Activated naive CD4-positive, alpha-beta T cell treated with anti-CD3 and anti-CD28 coated beads for 36 hours (primary cell): ENCODE measurements around the gene LAX1. TPM values are rescaled to one million over a fixed set of nuclear protein-coding genes. Genes with fewer than 3 reads are reported as not detected.

Experiments used
- CTCF ChIA-PET: fragments of 350-600 bp; sonication (Branson Sonifier 250); formaldehyde crosslinking; loops from one replicate; lab custom pipeline; 2021; ENCODE audit warnings: antibody characterized with exemption; lab: Charles Lee
- DNase-seq: peaks from one replicate; pipeline ENCODE4 v3.0.0-alpha.2; 2020
- H3K27ac Mint-ChIP-seq: one replicate; pipeline ENCODE4 v1.8.0; 2021; ENCODE audit warnings: mild to moderate bottlenecking, mixed read lengths
- H3K27me3 Mint-ChIP-seq: one replicate; pipeline ENCODE4 v1.8.0; 2021; ENCODE audit warnings: low read depth, mixed read lengths
- H3K36me3 Mint-ChIP-seq: one replicate; pipeline ENCODE4 v1.8.0; 2021; ENCODE audit warnings: low read depth, mixed read lengths
- H3K4me1 Mint-ChIP-seq: one replicate; pipeline ENCODE4 v1.8.0; 2021; ENCODE audit warnings: low read depth, mixed read lengths
- H3K4me3 Mint-ChIP-seq: one replicate; pipeline ENCODE4 v1.8.0; 2021; ENCODE audit warnings: mild to moderate bottlenecking, moderate library complexity, mixed read lengths
- H3K9me3 Mint-ChIP-seq: one replicate; pipeline ENCODE4 v1.8.0; 2021; ENCODE audit warnings: mixed read lengths
- intact Hi-C: fragments of 100-400 bp; cut with micrococcal nuclease; formaldehyde crosslinking; loops from one replicate; pipeline ENCODE4 v1.15.1; 2023
- total RNA-seq, 2 experiments: library from RNA; stranded (reverse); gene quantifications; one replicate each; pipeline ENCODE4 v1.2.3, GENCODE V29; 2021

The LAX1 gene, protein sequence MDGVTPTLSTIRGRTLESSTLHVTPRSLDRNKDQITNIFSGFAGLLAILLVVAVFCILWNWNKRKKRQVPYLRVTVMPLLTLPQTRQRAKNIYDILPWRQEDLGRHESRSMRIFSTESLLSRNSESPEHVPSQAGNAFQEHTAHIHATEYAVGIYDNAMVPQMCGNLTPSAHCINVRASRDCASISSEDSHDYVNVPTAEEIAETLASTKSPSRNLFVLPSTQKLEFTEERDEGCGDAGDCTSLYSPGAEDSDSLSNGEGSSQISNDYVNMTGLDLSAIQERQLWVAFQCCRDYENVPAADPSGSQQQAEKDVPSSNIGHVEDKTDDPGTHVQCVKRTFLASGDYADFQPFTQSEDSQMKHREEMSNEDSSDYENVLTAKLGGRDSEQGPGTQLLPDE
- total RNA-seq = 10 to 100 TPM; 11.2 to 11.6 TPM

DNA sequence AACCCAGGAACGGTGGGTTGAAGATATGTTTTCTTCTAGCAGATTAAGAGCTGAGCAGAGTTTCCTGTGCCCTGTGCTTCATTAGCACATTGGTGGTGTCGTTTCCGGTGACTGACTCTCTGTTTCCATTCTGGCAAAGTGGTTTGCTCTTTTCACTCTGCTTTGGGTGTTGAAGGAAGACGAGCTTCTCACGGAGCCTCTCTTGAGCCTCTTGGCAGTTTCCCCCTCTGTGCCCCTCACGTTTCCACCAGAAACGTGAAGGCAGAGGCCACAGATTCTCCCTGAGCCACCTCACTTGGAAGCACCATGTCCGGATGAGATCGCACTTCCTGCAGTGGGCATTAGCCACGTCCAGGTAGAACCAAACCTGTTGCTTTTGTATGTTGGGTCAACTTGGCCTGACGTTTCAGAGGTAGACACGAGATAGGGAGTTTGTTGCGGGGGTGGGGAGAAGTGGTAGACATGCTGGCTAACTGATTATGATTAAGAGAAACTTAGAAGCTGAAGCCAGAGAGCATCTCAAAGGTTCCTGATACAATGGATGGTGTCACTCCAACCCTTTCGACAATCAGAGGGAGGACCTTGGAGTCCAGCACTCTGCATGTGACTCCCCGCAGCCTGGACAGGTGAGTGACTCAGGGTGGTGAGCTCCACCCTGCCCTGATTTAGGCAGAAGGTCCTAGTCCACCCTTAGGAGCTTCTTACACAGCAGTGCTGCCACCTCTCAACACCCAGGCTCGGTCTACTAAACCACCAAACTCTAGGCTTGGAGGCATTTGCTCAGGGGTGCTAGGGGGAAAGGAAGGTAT is at the start of gene LAX1:
TSS of gene LAX1 (plus strand) at position 155 of the 809 bp plus-strand sequence. CDS start at position 538, 383 bp downstream.
- Mint-ChIP-seq H3K27ac (peak within 1 kb of the TSS; percentile 99), H3K36me3 (peaks cover 8% of the 10 kb centered on the region), H3K27me3 (no peaks in the 10 kb centered on the region), H3K9me3 (no peaks in the 10 kb centered on the region), H3K4me1 (peaks cover 41% of the 10 kb centered on the region), H3K4me3 (peak within 1 kb of the TSS; percentile 89)
- DNase-seq = peak; percentile 90
- CTCF ChIA-PET = interaction anchor here (0.6 to 1.5 kb wide), 5 partner anchors 29 to 425 kb away, joined by 3 to 8 read pairs (median 4); partner anchors contain the start of gene ATP2B4
- intact Hi-C loops = loop anchor here (1.0 to 10.0 kb wide), 12 partner anchors 11 to 480 kb away; partner anchors contain the start of genes ATP2B4, ZBED6 and ZC3H11A

DNA sequence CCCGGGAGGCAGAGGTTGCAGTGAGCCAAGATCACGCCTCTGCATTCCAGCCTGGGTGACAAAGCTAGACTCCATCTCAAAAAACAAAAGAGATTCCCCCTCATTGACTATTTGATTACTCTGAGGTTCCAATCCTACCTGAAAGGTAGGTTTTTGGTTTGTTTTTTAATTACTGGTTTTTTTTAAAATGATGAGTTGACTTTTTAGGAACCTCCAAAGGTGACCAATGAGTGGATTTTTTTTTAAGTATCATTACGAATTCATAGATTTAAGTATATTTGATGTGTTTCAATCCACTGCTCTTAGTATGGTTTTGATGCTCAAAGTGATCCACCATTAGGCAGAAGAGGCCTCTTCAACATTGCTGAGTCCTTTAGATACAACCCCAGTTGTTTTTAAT is 47.9 kb upstream of the LAX1 start:
- no peak overlapping the region for H3K4me3 Mint-ChIP-seq
- peaks cover 7% of the 10 kb centered on the region for H3K36me3 Mint-ChIP-seq
- intact Hi-C loops = no loop called here
- CTCF ChIA-PET = interaction anchor here (1.0 kb wide), 1 partner anchor 15 kb away, joined by 3 read pairs; no protein-coding TSS in a partner anchor
- no peaks in the 10 kb centered on the region for H3K27me3 Mint-ChIP-seq
- H3K4me1 Mint-ChIP-seq = no peaks in the 10 kb centered on the region
- DNase-seq = no peak
- no peak overlapping the region for H3K27ac Mint-ChIP-seq
- H3K9me3 Mint-ChIP-seq = no peaks in the 10 kb centered on the region

DNA sequence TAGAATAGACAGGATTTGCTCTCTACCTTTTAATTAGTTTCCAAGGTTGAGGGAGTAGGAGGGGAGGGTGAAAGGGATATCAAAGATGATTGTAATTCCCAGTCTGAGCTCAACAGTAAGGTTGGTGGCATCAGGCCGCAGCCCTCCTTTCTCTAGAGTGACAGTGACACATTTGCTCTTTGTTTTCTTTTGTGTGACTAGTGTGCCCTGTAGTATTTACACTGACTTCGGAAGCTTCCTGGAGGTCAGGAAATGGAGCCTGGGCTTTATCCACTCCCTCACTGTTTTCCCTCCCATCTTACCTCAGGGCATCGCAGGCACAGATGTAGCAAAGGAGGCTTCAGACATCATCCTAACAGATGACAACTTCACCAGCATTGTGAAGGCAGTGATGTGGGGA is 44.7 kb upstream of the LAX1 start:
- Mint-ChIP-seq H3K27ac (no peak overlapping the region), H3K36me3 (peaks cover 14% of the 10 kb centered on the region), H3K9me3 (no peaks in the 10 kb centered on the region), H3K4me3 (no peak overlapping the region), H3K4me1 (no peaks in the 10 kb centered on the region), H3K27me3 (no peaks in the 10 kb centered on the region)
- intact Hi-C loops = no loop called here
- CTCF ChIA-PET = interaction anchor here (1.2 kb wide), 1 partner anchor 19 kb away, joined by 6 read pairs; no protein-coding TSS in a partner anchor
- DNase-seq = no peak

DNA sequence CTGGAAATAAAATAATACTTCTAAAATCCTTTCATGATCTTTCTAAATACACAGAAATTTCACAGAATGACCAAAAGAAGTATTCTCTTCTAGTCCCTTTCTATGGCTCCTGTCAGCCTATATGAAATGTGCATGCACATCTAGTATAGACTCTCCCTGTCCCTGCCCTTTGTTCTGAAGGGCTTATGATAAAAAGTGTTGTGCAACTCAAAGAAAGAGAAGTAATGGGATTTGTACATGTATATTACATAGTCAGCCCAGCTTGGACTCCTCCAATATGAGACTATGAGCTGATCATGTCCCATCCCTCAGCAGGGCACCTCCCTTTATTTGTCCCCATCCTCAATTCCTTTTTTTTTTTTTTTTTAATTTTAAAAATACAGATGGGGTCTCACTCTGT is 42.1 kb upstream of the LAX1 start:
- no peaks in the 10 kb centered on the region for H3K4me1 Mint-ChIP-seq
- H3K27me3 Mint-ChIP-seq = no peaks in the 10 kb centered on the region
- intact Hi-C loops = no loop called here
- H3K9me3 Mint-ChIP-seq = no peaks in the 10 kb centered on the region
- no peak overlapping the region for H3K4me3 Mint-ChIP-seq
- CTCF ChIA-PET = interaction anchor here (1.2 kb wide), 1 partner anchor 235 kb away, joined by 4 read pairs; no protein-coding TSS in a partner anchor
- H3K36me3 Mint-ChIP-seq = peaks cover 16% of the 10 kb centered on the region
- DNase-seq = no peak
- H3K27ac Mint-ChIP-seq = no peak overlapping the region

DNA sequence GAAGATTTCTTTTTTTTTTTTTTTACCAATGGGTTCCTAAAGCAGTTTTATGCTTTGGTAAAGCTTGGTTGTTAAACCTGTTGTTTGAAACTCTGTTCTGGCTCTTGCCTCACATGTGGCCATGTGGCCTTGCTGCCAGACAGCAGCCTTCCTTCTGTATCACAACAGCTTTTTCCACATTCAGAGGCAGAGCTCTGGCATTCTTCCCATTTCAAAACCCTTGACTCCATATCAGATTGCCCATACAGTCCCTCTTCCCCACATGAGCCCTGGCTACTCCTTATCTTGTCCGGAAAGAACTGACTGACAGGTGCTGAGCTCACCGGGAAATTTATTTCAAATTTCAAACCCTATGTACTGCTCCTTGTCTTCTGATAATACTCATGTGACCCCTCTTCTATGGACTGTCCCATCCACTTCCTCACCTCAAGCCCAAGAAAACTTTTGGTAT is 38.5 kb upstream of the LAX1 start:
- CTCF ChIA-PET = interaction anchor here (0.6 to 1.0 kb wide), 2 partner anchors 50 to 57 kb away, joined by 3 read pairs; no protein-coding TSS in a partner anchor
- H3K4me3 Mint-ChIP-seq = no peak overlapping the region
- no peaks in the 10 kb centered on the region for H3K4me1 Mint-ChIP-seq
- H3K27ac Mint-ChIP-seq = no peak overlapping the region
- no peak for DNase-seq
- H3K36me3 Mint-ChIP-seq = peaks cover 13% of the 10 kb centered on the region
- no peaks in the 10 kb centered on the region for H3K27me3 Mint-ChIP-seq
- H3K9me3 Mint-ChIP-seq = no peaks in the 10 kb centered on the region
- intact Hi-C loops = no loop called here

DNA sequence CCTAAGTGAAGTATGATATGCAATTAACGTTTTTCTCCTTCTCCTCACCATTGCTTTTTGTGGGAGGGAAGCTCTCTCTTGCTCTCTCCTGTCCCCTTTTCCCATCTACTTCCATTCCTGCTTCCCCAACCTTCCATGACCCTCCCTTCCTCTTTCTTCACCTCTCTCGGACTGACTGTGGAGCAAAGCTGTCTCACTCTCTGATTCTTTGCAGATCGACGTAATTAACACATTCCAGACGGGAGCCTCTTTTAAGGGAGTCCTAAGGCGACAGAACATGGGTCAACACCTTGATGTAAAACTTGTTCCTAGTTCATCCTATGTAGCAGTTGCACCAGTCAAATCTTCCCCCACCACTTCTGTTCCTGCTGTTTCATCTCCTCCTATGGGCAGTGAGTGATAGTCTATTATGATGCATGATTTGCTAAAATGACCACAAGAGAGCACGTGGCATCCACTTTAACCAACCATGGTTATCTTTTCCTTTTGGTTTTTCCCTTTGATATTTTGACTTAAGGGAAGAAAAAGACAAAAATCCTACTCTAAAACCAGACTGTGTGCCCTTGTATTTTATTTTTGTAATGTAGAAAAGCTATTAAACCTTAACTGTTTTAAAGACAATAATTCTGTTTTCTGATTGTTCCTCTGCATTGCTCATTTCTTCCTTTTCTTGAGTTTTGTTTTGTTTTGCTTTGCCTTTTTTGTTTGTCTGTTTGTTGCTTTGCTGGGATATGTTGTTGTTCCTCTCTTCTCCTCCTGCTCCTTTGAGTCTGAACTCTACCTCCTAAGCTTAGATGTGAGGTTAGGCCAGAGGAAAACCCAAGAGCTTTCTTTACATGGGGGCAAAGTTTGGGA is 31.7 kb upstream of the LAX1 start:
- Mint-ChIP-seq H3K4me3 (no peak overlapping the region), H3K9me3 (no peaks in the 10 kb centered on the region), H3K4me1 (no peaks in the 10 kb centered on the region), H3K27me3 (no peaks in the 10 kb centered on the region), H3K36me3 (peaks cover 2% of the 10 kb centered on the region), H3K27ac (no peak overlapping the region)
- CTCF ChIA-PET = no interaction called here
- intact Hi-C loops = loop anchor here (5.0 kb wide), 1 partner anchor 34 kb away; the partner anchor contains the start of gene LAX1
- DNase-seq = no peak

DNA sequence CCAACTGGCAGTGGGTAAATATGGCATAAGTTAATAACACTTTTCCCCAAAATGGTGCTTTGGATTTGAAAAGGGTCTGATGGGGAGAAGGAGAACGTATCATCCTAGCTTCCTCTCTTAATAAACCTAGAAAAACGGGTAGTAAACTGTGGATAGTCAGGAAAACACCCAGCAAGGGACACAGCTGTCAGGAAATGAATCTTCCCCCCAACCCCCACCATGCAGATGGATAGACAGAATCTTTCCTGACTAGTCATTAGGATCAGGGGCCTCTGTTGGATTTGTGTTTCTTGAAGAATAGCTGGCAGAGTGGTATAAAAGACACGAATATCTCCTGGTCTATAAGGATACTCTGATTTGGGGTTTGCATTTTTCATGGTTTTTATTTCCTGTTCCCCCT is 22.5 kb upstream of the LAX1 start:
- H3K9me3 Mint-ChIP-seq = no peaks in the 10 kb centered on the region
- no peak for DNase-seq
- H3K27me3 Mint-ChIP-seq = no peaks in the 10 kb centered on the region
- CTCF ChIA-PET = no interaction called here
- H3K27ac Mint-ChIP-seq = no peak overlapping the region
- intact Hi-C loops = no loop called here
- H3K4me3 Mint-ChIP-seq = no peak overlapping the region
- H3K4me1 Mint-ChIP-seq = peaks cover 19% of the 10 kb centered on the region
- peaks cover 5% of the 10 kb centered on the region for H3K36me3 Mint-ChIP-seq

DNA sequence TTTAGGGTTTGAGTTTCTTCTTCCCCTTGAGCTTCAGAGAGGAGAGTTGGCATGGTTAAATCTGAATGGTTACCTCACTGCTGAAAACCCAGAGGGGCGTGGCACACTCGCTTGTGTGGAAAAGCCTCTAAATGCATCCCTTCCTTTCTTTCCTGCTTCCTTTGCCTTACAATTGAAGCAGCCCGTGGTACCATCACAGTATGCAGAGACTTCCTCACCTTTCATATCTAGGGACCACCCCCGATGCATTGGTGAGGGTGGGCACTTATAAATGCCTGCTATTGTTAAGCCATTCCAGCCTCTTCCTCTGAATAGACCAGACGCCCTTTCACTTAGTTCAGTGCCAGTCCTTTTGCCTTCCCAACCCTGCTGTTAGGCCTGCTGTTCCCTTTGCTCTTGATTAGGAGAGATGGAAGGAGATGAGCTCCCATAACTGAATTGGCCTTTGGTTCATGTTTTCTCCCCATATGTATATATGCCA is 21.9 kb upstream of the LAX1 start:
- Mint-ChIP-seq H3K36me3 (peaks cover 5% of the 10 kb centered on the region), H3K4me1 (peaks cover 19% of the 10 kb centered on the region), H3K27me3 (no peaks in the 10 kb centered on the region), H3K9me3 (no peaks in the 10 kb centered on the region), H3K4me3 (no peak overlapping the region), H3K27ac (peak overlapping the region; percentile 39)
- CTCF ChIA-PET = no interaction called here
- no peak for DNase-seq
- intact Hi-C loops = no loop called here

DNA sequence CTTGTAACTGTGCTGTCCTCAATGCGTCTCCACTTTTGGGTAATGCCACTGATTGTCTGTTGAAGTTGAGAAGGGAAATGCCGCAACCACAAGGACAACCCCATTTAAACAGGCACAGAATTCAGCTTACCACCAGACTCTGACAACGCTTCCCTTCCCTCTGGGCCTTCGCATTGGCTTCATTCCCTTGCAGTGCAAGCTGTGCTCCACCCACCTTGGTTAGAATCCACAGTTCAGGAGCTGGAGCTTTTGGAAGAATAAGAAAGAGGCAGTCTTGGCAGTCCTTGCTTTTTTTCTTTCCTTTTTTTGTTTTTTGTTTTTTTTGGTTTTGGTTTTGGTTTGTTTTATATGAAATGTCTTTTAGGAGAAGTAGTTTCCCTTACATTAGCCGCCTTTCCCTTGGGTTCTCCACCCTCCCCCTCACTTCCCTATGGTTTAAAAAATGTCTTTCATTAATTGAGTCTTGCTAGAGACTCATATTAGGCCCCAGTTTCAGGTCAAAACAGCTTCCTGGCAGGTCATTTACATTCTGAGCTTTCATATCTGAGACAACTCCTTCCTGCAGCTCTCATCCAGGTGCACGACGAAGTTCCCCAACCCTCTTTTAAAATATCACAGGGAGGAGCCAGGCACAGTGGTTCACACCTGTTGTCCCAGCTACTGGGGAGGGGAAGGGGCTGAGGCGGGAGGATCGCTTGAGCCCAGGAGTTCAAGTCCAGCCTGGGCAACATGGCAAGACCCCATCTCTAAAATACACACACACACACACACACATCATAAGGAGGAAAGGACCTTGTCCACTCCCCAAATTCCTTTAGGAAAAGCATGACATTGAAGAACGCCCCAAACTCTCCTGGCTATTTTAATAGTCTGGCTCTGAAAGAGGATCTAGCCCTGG is 20.7 kb upstream of the LAX1 start:
- Mint-ChIP-seq H3K27ac (peak overlapping the region; percentile 77), H3K9me3 (no peaks in the 10 kb centered on the region), H3K27me3 (no peaks in the 10 kb centered on the region), H3K4me1 (peaks cover 19% of the 10 kb centered on the region), H3K4me3 (peak overlapping the region; percentile 31), H3K36me3 (peaks cover 1% of the 10 kb centered on the region)
- intact Hi-C loops = loop anchor here (1.0 kb wide), 1 partner anchor 21 kb away; the partner anchor contains the start of gene LAX1
- DNase-seq = peak; percentile 60
- CTCF ChIA-PET = interaction anchor here (0.5 to 0.9 kb wide), 2 partner anchors 42 to 72 kb away, joined by 3 to 4 read pairs; no protein-coding TSS in a partner anchor

DNA sequence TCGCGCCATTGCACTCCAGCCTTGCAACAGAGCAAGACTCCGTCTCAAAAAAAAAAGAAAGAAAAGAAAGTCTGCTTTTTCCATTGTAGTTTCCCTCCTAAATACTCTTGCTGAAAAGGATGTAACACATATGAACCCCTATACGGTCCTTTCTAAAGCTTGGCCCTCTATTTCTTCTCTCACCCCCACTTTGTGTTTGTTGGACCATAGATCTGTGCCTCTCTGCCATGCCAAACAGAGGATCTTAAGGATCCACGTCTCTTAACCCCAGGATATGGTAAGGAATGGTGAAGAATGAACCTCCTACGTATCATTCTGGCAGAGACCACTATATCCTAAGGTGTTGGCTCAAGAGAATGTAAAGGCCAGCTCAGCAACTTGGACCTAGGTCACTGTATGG is 18.7 kb upstream of the LAX1 start:
- Mint-ChIP-seq H3K9me3 (no peaks in the 10 kb centered on the region), H3K27ac (no peak overlapping the region), H3K27me3 (no peaks in the 10 kb centered on the region), H3K4me3 (no peak overlapping the region), H3K36me3 (no peaks in the 10 kb centered on the region), H3K4me1 (peaks cover 19% of the 10 kb centered on the region)
- CTCF ChIA-PET = no interaction called here
- intact Hi-C loops = no loop called here
- no peak for DNase-seq
